ENCODE measurements around the gene RALGAPB.

RALGAPB gene

DNA sequence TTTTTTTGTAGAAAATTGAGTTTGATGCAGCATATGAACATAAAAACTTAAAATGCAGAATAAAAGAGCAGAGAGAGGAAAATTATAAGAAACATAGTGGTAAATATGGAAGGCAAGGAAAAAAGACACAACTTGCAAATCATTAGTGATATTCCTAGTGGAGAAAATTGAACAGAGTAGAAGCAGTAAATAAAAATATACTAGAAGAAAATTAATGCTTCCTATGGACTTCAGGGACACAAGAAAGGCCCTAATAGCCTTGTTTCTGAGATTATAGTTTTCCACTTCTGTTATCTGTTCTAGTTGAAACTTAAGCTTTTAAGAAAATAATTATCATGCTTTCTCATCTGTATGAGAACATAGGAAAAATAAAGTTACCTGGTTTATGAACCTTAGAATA lies 82.8 kb downstream of the RALGAPB start:
- Histone ChIP-seq H3K14ac (ENCODE audit: low read length in 2 of 2) (no peak overlapping the region), H3K27me3 (ENCODE audit: control insufficient read depth in 1 of 2, insufficient read depth in 1 of 2, low read length in 2 of 2) (no peaks in the 10 kb centered on the region), H4K8ac (ENCODE audit: low read length) (no peak overlapping the region), H3K4me3 (ENCODE audit: insufficient read depth in 1 of 2, low read depth in 1 of 2, low read length in 2 of 2) (no peak overlapping the region), H3K4me2 (ENCODE audit: low read length, poor library complexity, severe bottlenecking) (no peak overlapping the region), H2BK12ac (ENCODE audit: low read length in 2 of 2) (no peak overlapping the region), H2AK5ac (ENCODE audit: low read length, severe bottlenecking) (no peak overlapping the region), H3K36me3 (ENCODE audit: control insufficient read depth in 1 of 2, insufficient read depth in 2 of 2, low read depth in 1 of 2, low read length in 2 of 2) (peaks cover 17 to 93% of the 10 kb centered on the region in 2 experiments), H3K9me3 (ENCODE audit: control insufficient read depth, low read length) (no peaks in the 10 kb centered on the region), H2BK5ac (ENCODE audit: low read depth, low read length, poor library complexity, severe bottlenecking) (no peak overlapping the region), H3K27ac (ENCODE audit: low read length, poor library complexity, severe bottlenecking) (no peak overlapping the region), H3K23ac (ENCODE audit: low read length in 2 of 2) (no peak overlapping the region), H4K91ac (ENCODE audit: low read length) (no peak overlapping the region), H2AFZ (ENCODE audit: low read depth, low read length) (no peak overlapping the region), H2BK120ac (ENCODE audit: low read depth, low read length) (no peak overlapping the region), H3K79me1 (replicated peaks; ENCODE audit: low read length, poor library complexity, severe bottlenecking) (peaks cover 11% of the 10 kb centered on the region), H3K4me1 (ENCODE audit: control insufficient read depth, insufficient read depth, low read depth, low read length) (no peaks in the 10 kb centered on the region), H3K4ac (ENCODE audit: low read depth in 1 of 2, low read length in 2 of 2) (no peak overlapping the region), H2BK15ac (ENCODE audit: low read depth, poor library complexity, severe bottlenecking) (no peak overlapping the region), H3K9ac (ENCODE audit: low read length) (no peak overlapping the region), H3K18ac (ENCODE audit: low read depth in 1 of 2, low read length in 2 of 2) (no peak overlapping the region)
- DNase-seq, result no peak

- Histone ChIP-seq H3K4me2 (ENCODE audit: low read length, poor library complexity, severe bottlenecking) (no peak overlapping the region), H2BK15ac (ENCODE audit: low read depth, poor library complexity, severe bottlenecking) (no peak overlapping the region), H4K8ac (ENCODE audit: low read length) (no peak overlapping the region), H3K23ac (ENCODE audit: low read length in 2 of 2) (no peak overlapping the region), H3K4me1 (ENCODE audit: control insufficient read depth, insufficient read depth, low read depth, low read length) (no peaks in the 10 kb centered on the region), H3K36me3 (ENCODE audit: control insufficient read depth in 1 of 2, insufficient read depth in 2 of 2, low read depth in 1 of 2, low read length in 2 of 2) (peaks cover 15 to 86% of the 10 kb centered on the region in 2 experiments), H3K79me1 (replicated peaks; ENCODE audit: low read length, poor library complexity, severe bottlenecking) (peaks cover 9% of the 10 kb centered on the region), H4K91ac (ENCODE audit: low read length) (no peak overlapping the region), H2AK5ac (ENCODE audit: low read length, severe bottlenecking) (no peak overlapping the region), H3K9me3 (ENCODE audit: control insufficient read depth, low read length) (no peaks in the 10 kb centered on the region), H3K4ac (ENCODE audit: low read depth in 1 of 2, low read length in 2 of 2) (no peak overlapping the region), H3K14ac (ENCODE audit: low read length in 2 of 2) (no peak overlapping the region), H3K9ac (ENCODE audit: low read length) (no peak overlapping the region), H2BK12ac (ENCODE audit: low read length in 2 of 2) (no peak overlapping the region), H2BK5ac (ENCODE audit: low read depth, low read length, poor library complexity, severe bottlenecking) (no peak overlapping the region), H2BK120ac (ENCODE audit: low read depth, low read length) (no peak overlapping the region), H3K27ac (ENCODE audit: low read length, poor library complexity, severe bottlenecking) (no peak overlapping the region), H3K4me3 (ENCODE audit: insufficient read depth in 1 of 2, low read depth in 1 of 2, low read length in 2 of 2) (no peak overlapping the region), H3K27me3 (ENCODE audit: control insufficient read depth in 1 of 2, insufficient read depth in 1 of 2, low read length in 2 of 2) (no peaks in the 10 kb centered on the region), H2AFZ (ENCODE audit: low read depth, low read length) (no peak overlapping the region), H3K18ac (ENCODE audit: low read depth in 1 of 2, low read length in 2 of 2) (no peak overlapping the region)
- no peak for DNase-seq
- no CpG with 5 or more reads among the region's 2 CpGs for WGBS
Measured at GRCh38 chr20:38557174-38557573, 84.5 kb downstream of the RALGAPB start.

GRCh38 chr20:38558596-38559360 lies 86.1 kb downstream of the RALGAPB start:
- Histone ChIP-seq H3K36me3 (ENCODE audit: control insufficient read depth in 1 of 2, insufficient read depth in 2 of 2, low read depth in 1 of 2, low read length in 2 of 2) (peaks cover 8 to 85% of the 10 kb centered on the region in 2 experiments), H3K23ac (ENCODE audit: low read length in 2 of 2) (no peak overlapping the region), H2BK15ac (ENCODE audit: low read depth, poor library complexity, severe bottlenecking) (no peak overlapping the region), H2BK5ac (ENCODE audit: low read depth, low read length, poor library complexity, severe bottlenecking) (no peak overlapping the region), H3K79me1 (replicated peaks; ENCODE audit: low read length, poor library complexity, severe bottlenecking) (peaks cover 6% of the 10 kb centered on the region), H3K4ac (ENCODE audit: low read depth in 1 of 2, low read length in 2 of 2) (no peak overlapping the region), H2BK12ac (ENCODE audit: low read length in 2 of 2) (no peak overlapping the region), H2AFZ (ENCODE audit: low read depth, low read length) (no peak overlapping the region), H3K14ac (ENCODE audit: low read length in 2 of 2) (no peak overlapping the region), H3K4me2 (ENCODE audit: low read length, poor library complexity, severe bottlenecking) (no peak overlapping the region), H3K4me1 (ENCODE audit: control insufficient read depth, insufficient read depth, low read depth, low read length) (peaks cover 3% of the 10 kb centered on the region), H3K9ac (ENCODE audit: low read length) (no peak overlapping the region), H3K4me3 (ENCODE audit: insufficient read depth in 1 of 2, low read depth in 1 of 2, low read length in 2 of 2) (no peak overlapping the region), H4K8ac (ENCODE audit: low read length) (no peak overlapping the region), H3K9me3 (ENCODE audit: control insufficient read depth, low read length) (no peaks in the 10 kb centered on the region), H2BK120ac (ENCODE audit: low read depth, low read length) (no peak overlapping the region), H3K18ac (ENCODE audit: low read depth in 1 of 2, low read length in 2 of 2) (no peak overlapping the region), H2AK5ac (ENCODE audit: low read length, severe bottlenecking) (no peak overlapping the region), H3K27ac (ENCODE audit: low read length, poor library complexity, severe bottlenecking) (no peak overlapping the region), H3K27me3 (ENCODE audit: control insufficient read depth in 1 of 2, insufficient read depth in 1 of 2, low read length in 2 of 2) (no peaks in the 10 kb centered on the region), H4K91ac (ENCODE audit: low read length) (no peak overlapping the region)
- 80% methylated on average over 1 of the region's 3 CpGs for WGBS
- DNase-seq, result no peak

DNA sequence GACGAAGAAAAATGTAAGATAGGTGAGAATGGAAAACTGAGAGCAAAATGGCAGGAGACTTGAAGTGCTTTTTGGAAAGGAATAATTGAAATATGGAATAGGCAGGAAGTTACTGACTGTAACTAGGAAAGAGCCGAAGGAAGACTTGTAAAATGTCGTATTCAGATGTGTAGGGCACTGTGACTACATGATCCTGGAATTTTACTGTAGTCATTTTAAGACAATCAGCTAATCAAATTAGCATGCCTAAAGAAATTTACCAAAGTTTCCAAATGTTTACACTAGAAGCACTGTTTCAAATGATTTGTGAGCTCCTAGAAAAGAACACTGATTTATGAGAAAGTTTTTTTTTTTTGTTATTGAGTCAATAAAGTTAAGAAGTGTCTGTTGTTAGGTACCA lies 87.1 kb downstream of the RALGAPB start:
- peaks cover 4 to 84% of the 10 kb centered on the region in 2 experiments for H3K36me3 ChIP-seq (ENCODE audit: control insufficient read depth in 1 of 2, insufficient read depth in 2 of 2, low read depth in 1 of 2, low read length in 2 of 2)
- H4K91ac ChIP-seq (ENCODE audit: low read length), result no peak overlapping the region
- H3K4ac ChIP-seq (ENCODE audit: low read depth in 1 of 2, low read length in 2 of 2), result no peak overlapping the region
- no peaks in the 10 kb centered on the region for H3K27me3 ChIP-seq (ENCODE audit: control insufficient read depth in 1 of 2, insufficient read depth in 1 of 2, low read length in 2 of 2)
- no peak overlapping the region for H3K18ac ChIP-seq (ENCODE audit: low read depth in 1 of 2, low read length in 2 of 2)
- no peak overlapping the region for H2BK120ac ChIP-seq (ENCODE audit: low read depth, low read length)
- WGBS, result 95% methylated on average over 1 of the region's 3 CpGs
- H2AFZ ChIP-seq (ENCODE audit: low read depth, low read length), result no peak overlapping the region
- H3K4me1 ChIP-seq (ENCODE audit: control insufficient read depth, insufficient read depth, low read depth, low read length), result peaks cover 3% of the 10 kb centered on the region
- no peak overlapping the region for H3K23ac ChIP-seq (ENCODE audit: low read length in 2 of 2)
- DNase-seq, result no peak
- H2BK15ac ChIP-seq (ENCODE audit: low read depth, poor library complexity, severe bottlenecking), result no peak overlapping the region
- no peak overlapping the region for H2BK12ac ChIP-seq (ENCODE audit: low read length in 2 of 2)
- H3K79me1 ChIP-seq (replicated peaks; ENCODE audit: low read length, poor library complexity, severe bottlenecking), result peaks cover 9% of the 10 kb centered on the region
- no peak overlapping the region for H3K4me2 ChIP-seq (ENCODE audit: low read length, poor library complexity, severe bottlenecking)
- no peak overlapping the region for H3K9ac ChIP-seq (ENCODE audit: low read length)
- no peak overlapping the region for H3K27ac ChIP-seq (ENCODE audit: low read length, poor library complexity, severe bottlenecking)
- no peak overlapping the region for H3K4me3 ChIP-seq (ENCODE audit: insufficient read depth in 1 of 2, low read depth in 1 of 2, low read length in 2 of 2)
- H3K14ac ChIP-seq (ENCODE audit: low read length in 2 of 2), result no peak overlapping the region
- H3K9me3 ChIP-seq (ENCODE audit: control insufficient read depth, low read length), result no peaks in the 10 kb centered on the region
- no peak overlapping the region for H2BK5ac ChIP-seq (ENCODE audit: low read depth, low read length, poor library complexity, severe bottlenecking)
- H2AK5ac ChIP-seq (ENCODE audit: low read length, severe bottlenecking), result no peak overlapping the region
- no peak overlapping the region for H4K8ac ChIP-seq (ENCODE audit: low read length)
